HG03095 (cell line): ENCODE results near the gene DOK5.
"Not testable (repeated sequence)": the region's sequence is repeated elsewhere in the genome, so short reads cannot be mapped to it uniquely, and the experiment has no call there.

Experiments
- ATAC-seq: cut with Tn5 transposase; IDR thresholded peaks from one replicate; pipeline ENCODE4 v1.9.1; 2021; ENCODE audit warnings: moderate library complexity; ENCODE audit not compliant: unreplicated experiment

DOK5 gene

DNA sequence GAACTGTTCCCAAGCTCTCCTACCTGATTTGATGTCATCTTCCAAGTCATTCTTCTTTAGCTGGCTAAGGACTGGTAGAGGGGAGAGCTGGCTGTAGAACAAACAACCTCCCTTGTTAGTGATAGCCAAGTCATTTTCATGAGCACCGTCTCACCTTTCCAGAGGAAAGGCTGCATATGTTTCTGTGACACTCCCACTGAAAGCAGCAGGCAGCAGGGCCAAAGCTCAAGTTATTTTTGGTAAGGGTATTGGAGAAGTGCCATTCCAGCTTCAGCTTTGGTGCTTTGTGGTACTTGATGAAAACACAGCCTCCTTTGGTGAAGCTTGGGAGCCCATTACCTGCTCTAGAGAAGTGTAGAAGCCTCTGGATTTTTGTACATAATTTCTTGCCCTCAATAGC lies 5.4 kb upstream of the DOK5 start:
- ATAC-seq: no peak

DNA sequence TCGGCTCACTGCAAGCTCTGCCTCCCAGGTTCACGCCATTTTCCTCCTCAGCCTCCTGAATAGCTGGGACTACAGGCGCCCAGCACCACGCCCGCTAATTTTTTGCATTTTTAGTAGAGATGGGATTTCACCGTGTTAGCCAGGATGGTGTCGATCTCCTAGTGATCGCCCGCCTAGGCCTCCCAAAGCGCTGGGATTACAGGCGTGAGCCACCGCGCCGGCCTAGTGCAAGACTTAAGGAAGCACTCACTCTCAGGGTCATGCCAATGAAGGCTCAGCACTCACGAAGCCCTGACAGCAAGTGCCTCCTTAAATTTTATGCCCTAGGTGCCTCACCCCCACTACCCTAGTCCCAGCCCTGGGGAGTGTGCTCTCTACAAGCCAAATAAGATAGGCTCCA lies 4.7 kb upstream of the DOK5 start:
- ATAC-seq: no peak

DNA sequence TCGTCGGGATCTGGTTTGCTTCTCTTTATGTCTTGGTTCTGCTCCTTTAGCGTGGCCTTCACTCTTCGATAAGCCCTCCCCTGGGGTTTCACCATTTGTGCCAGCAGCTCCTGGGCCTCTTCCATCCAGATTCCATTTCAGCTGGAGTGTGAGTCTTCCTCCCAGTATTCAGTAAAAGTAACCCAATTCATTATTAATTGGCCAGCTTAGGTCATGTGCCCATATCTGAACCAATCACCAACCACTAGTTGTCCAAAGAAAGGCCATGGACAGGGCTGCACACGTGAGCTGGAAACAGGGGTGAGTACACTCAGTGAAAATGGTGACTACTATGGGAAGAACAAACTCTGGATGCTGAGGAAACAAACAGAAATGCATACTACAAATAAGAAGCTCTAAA lies 2.8 kb upstream of the DOK5 start:
- ATAC-seq: no peak

DNA sequence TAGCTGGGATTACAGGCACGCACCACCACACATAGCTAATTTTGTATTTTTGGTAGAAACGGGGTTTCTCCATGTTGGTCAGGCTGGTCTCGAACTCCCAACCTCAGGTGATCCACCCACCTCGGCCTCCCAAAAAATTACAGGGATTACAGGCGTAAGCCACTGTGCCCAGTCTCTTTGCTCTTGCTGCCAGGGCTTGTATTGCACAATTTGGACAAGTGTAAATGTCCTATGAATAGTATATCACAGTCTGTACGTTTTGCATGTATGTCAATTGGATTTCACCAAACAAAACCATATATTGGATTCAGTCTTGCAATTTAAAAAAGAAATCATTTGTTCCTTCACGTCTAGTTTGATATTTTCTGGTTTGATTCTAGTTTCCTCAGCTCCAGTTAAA lies 2.1 kb upstream of the DOK5 start:
- no peak for ATAC-seq

DNA sequence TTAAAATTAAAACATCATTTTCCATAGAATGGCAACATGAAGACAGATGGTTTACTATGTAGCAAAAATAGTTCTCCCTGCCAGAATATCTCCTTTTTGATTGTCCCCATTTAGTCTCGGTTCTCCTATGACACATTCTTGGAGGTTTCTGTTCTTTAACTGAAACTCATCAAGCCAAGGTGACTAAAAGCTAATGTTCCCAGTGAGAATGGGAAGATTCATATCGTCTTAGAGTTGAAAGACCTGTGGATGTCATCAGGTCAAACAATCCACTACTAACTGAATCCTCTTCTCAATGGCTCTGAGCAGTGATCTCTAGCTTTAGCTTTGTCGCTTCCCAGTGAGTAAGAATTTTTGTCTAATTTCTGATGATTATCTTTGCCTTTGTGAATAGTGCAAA lies 1.3 kb upstream of the DOK5 start:
- ATAC-seq: no peak

DNA sequence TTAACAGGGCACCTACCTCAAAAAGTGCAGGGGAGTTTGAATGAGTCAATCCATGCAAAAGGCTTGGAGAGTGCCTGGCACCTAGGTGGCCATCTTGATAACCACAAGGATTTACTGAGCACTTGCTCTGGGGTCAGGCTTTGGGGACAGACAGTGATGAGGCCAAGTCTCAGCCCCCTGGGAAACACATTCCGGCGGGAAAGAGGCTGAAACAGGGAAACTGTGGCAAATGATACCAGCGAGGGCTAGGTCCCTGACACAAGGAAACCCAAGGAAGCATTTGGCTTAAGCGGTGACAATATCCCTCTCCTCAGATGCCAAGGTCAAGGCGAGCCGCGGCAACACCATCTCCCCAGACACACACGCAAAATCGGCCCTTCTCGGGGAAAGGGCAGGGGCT lies 527 bp upstream of the DOK5 start:
- no peak for ATAC-seq

DNA sequence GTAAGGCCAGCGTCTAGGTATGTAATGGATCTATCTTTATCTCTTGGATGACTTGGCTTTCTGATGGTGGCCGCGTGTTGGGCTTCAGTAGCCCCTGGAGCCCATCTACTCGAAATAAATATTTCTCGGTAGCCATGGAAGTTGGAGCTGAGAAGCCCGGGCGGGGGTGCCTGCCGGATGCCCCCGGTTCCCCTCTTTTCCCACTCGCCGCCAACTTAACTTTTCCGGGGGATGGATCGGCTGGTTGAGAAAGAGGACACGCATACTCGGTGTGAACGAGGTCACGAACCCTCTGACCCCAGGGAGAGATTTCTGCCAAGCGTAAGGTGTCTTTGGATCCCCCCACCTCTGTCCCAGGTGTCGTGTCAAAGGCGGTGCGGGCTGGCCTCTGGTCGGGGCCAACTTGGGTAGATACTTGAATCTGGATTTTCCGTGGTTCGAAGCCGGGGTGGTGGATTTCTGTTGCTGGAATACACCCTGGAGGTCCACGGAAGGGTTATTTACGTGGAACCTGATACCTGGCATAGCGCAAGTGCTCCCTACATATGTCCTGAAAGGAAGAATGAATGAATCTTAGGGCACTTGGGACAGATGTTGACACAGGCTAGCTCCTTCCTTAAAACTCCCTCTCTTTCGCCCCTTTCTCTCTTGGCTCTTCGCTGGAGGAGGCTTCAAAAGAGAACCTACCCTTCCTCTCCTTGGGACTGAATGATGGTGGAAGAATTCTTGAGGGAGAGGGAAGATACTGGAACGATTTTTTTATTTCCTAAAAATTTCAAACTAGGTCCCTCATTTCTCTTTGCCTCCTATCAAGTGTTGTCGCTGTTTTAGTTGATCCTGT lies 996 bp downstream of the DOK5 start:
- ATAC-seq: no peak

DNA sequence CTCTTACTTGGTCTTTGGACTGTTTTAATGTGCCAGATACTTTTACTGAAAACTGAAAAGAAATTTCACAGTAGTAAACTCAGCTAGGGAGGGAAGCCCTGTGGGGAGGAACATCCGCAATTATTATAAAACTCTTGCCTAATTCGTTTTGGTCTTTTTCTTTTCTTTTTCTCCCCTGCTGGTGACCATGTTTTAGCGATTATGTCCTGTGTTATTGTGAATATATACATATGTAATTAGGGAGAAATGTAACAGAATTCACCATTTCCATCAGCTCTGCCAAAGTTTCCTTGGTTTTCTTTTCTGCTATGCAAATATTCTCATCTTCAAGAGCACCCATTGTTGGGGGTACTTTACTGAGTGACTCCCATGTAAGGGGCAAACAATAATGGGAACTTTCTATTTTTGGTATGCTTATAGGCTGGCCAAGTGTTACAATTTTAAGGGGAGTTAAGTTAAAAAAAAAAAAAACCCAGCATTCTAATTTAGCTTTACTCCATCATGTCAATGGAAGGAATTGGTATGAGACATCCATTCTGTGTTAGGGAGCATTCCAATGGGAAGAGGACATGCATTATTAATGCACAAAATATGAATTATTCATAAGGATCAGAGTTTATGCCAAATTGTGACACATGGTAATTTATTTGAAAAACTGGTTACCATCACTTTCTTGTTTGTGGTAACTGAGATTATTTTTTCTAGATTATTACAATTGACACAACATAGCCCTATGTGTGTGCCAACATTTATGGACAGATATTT lies 2.0 kb downstream of the DOK5 start:
- ATAC-seq: no peak

DNA sequence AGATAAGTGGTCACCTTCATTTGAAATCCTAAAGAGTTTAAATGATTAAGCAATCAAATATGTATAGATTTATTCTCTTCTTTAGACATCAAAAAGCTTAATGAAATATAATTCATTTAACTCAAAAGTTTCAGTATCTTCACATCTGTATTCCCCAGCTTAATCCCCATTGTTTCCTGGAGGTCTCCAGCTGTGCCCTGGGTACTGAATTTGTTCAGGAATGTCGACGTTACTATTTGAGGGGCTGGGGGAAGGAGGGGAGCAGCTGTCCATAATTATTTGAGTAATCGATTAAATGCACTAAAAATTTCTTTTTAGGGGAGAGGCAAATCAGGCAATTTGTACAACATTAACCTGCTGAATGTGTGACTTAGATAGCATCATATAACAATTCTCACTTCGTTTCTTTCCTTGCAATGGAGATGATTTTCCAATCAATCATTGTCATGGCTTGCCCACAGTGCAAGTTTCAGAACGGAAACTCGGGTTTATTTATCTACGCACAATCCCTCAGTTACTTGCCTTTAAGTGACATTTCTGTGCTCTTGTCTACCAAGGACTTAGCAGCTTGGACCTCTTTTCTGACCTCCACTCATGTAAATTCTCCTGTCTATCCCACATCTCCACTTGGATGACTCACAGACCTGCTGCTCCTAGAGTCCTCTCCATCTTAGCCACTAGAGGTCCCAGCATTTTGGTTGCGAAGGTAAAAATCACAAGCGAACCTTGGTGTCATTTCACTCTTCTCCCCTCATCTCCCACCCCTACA lies 3.9 kb downstream of the DOK5 start:
- no peak for ATAC-seq

DNA sequence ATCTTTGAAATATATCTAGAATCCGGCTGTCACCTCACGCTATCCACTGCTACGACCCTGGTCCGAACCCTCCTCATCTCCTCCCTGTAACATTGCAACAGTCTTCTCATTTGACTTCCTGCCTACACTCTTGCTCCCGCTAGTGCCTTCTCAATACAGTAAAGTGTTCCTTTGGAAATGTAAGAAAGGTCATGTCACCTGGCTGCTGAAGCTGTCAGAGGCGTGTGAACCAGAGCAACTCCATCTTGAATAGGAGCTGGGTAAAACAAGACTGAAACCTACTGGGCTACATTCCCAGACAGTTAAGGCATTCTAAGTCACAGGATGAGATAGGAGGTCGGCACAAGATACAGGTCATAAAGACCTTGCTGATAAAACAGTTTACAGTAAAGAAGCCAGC lies 4.5 kb downstream of the DOK5 start:
- not testable (repeated sequence) for ATAC-seq

DNA sequence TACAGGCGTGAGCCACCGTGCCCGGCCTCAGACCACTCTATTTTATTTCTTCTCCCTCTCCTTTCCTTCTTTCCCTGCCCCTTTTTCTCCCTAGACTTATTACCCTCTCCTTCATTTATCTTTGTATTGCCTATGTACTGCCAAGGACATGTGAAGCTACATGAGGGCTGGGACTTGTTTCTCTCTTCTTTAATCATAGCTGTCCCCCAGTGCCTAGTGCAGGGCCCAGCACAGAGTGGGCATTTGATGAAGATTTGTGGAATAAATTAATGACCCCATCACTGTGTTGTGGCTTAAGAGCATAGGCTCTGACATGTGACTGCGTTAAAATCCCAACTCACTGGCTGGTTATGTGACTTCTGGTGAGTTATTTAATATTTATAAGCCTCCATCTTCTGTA lies 6.0 kb downstream of the DOK5 start:
- no peak for ATAC-seq

DNA sequence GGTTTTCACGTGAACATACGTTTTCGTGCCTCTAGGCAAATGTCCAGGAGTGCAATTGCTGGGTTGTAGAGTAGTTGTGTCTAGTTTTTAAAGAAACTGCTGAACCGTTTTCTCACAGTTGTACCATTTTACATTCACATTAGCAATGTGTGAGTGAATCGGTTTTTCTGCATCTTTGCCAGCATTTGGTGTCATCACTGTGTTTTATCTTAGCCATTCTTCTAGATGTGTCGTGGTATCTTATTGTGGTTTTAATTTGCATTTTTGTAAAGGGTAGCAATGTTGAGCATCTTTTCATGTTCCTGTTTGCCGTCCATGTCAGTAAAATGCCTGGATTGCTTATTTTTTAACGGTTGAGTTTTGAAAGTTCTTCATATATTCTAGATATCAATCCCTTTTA lies 10.2 kb downstream of the DOK5 start:
- no peak for ATAC-seq

DNA sequence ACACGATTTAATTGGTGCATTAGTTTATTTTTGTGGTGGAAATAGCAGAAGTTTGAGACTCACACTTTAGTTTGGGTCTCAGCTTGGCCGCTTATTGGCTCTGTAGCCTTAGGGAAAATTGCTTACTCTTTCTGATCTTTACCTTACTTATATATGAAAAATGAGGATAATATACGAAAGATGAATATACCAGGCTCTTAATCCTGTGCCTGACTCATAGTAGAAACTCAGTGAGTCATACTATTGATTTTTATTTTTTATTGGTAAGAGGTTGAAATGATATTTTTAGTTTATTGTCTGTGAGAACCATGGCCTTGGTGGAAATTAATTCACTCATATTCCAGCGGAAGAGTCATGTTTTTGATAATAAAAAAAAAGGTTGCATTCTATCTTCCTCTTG lies 11.2 kb downstream of the DOK5 start:
- no peak for ATAC-seq

DNA sequence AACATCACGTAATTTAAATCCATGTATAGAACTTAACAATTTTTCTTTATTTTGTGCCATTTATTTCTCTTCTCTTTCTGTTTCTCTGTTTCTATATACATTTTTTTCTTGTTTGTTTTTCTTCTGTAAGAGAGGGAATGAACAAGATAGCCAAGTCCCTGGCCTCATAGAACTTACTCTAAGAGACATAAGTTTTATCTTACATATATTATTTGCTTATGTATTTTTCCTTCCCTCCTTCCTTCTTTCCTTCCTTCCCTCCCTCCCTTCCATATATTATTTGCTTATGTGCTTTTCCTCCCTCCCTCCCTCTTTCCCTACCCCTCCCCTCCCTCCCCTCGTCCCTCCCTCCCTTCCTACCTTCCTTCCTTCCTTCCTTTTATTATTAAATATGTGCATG lies 13.0 kb downstream of the DOK5 start:
- no peak for ATAC-seq

DNA sequence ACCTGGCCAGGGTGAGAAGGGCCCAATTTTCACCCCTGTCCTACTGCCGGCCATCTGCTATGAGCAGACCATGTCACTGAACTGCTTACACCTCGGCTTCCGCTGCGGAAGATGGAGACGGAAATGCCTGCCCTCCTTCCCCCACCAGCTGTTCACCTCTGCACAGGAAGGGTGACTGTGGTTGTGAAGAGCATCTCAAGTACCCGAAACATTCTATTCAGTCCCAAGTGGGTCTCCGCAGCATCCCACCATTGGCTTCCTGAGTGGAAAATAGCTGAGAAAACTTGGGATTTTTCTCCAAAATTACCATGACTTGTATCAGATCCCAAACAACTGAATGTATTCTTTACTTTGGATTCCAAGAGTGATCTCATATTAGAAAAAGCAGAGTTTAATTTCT lies 16.1 kb downstream of the DOK5 start:
- no peak for ATAC-seq

DNA sequence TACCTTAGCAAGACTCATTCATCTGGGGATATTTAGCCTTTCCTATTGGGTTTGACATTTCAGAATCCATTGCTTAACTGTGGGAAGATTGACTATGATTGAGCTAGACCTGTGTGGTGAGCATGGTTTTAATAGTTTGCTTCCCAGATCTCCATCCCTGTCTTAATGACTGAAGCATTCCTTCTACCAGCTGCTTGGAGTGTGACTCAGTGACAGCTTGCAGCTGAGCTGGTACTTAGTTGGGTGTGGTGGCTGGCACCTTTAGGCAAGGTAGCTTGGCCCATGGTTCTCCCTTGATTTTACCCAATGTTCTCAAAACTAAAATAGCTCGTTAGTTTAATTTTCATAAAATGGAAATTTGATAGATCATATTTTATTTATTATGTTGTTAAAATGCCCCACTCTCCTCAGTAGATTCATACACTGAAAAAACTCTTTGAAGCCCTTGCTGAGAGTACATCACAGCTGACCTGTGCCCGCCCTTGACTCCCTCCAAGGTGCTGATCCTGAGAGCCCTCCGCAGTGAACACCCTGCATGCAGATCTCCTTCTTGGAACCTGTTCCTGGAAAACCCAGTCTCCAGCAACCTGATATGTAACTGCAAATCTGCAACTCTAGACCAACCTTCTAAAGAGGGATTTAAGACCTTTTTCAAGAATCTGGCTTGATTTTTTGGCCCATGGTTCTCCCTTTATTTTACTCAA lies 19.1 kb downstream of the DOK5 start:
- no peak for ATAC-seq

DNA sequence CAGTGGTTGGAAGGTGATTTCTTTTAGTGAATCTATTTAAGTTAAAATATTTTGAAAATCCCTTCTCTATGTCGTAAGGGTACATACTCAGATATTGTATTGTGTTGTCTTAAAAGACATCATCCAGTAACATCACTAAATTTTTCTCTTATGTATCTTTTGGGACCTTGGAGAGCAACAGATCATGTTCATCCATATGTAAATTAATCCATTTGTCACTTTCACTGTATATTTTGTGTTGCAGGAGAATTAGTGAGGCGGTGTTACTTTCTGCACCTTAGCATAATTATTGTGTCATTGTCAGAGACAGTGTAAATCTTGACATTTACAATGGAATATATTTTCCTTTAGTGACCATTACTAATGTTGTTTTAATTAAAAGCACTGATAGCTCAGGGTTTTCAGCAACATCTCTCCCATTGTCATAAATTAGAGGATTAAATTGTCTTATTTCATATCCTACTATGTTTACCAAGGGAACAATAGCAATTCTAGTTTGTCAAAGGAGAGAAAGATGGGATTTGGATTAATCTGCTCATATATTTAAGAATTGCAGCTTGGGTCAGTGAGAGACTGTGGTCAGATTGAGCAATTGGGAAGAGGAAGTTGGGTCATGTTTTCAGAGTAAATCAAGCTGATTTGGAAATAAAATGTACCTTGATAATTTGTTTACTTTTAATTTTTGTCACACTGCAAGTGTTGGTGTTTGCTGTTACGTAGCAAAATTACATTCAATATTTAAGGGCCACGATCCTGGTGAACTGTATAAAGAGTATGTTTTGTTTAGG lies 22.7 kb downstream of the DOK5 start:
- no peak for ATAC-seq

DNA sequence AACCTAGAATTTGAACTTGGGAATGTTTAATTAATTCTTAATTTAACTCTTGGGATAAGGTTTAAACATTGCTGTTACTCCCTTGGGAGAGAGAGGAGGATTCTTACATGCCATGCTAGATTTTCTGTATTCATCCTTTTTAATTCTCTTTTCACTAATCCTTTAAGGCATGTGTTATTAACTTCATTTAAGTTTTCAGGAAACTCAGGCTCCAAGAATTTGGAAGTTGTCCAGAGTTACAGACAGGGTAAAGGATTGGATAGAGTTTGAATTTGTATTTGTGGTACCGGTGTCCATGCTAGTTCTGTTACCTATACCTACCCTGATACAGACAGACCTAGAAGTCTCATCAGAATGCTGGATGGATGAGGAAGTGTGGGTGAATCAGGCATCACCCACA lies 23.7 kb downstream of the DOK5 start:
- no peak for ATAC-seq

DNA sequence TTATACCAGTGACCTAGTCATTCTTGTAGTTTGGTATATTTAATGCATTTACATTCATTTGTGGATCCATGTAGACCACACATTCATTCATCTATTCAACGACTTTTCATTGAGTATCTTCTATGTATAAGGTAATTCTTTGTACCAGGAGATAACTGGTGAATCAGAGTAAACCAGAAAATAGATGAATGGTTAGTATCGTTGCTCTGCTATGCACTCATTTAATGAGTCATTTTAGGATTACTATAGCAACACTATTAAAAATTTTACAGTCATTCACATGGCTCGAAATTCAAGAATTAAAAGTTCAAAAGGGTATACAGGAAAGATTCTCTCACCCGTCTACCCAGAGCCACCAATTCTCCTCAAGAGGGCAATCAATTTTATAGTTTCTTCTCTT lies 26.8 kb downstream of the DOK5 start:
- no peak for ATAC-seq

DNA sequence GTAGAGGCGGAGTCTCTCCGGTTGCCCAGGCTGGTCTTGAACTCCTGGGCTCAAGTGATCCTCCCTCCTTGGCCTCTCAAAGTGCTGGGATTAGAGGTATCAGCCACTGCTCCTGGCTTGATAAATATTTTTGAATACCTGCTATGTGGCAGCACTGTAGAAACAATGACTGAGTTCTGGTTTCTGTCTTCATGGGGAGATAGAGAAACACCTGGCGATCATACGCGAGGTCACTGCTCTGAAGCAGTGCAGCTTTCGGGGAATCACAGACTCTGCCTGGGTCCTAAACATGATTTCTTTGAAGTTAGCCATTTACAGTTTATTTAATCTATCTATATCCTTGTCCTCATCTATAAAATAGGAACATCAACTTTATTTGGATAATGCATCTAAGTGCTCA lies 31.2 kb downstream of the DOK5 start:
- no peak for ATAC-seq
